K562 (cell line): ENCODE results near the gene CEBPE. TPM values are rescaled to one million over a fixed set of nuclear protein-coding genes. Genes with fewer than 3 reads are reported as not detected.
A peak's percentile ranks its signal among the peaks of the same experiment; 100 is the strongest.

Source experiments
- BACH1 ChIP-seq: fragments of 200-800 bp; sonication (Bioruptor generic); IDR thresholded peaks from 2 replicates; pipeline ENCODE4 v1.6.1; 2016; ENCODE audit warnings: missing genetic modification characterization, missing compliant biosample characterization
- C11orf30 ChIP-seq: fragments of 450-650 bp; IDR thresholded peaks from 2 replicates; pipeline ENCODE4 v1.6.1; 2016; ENCODE audit warnings: low read depth, mild to moderate bottlenecking
- DNMT1 ChIP-seq: fragments of 450-650 bp; IDR thresholded peaks from 2 replicates; pipeline ENCODE4 v1.6.1; 2016; ENCODE audit warnings: antibody characterized with exemption, mild to moderate bottlenecking
- EGR1 ChIP-seq: fragments of 450-650 bp; conservative IDR thresholded peaks from 2 replicates; pipeline ENCODE4 v1.6.1; 2017; ENCODE audit warnings: mild to moderate bottlenecking
- EWSR1 ChIP-seq: fragments of 450-650 bp; IDR thresholded peaks from 2 replicates; pipeline ENCODE4 v1.6.1; 2018; ENCODE audit warnings: borderline replicate concordance, mild to moderate bottlenecking, low read depth, moderate library complexity; ENCODE audit not compliant: partially characterized antibody
- HDAC1 ChIP-seq, 2 experiments: fragments of 450-650 bp; IDR thresholded peaks; 2 replicates each; pipeline ENCODE4 v1.6.1; 2016 to 2017; ENCODE audit warnings: inconsistent platforms in 1 of 2, mild to moderate bottlenecking in 1 of 2, moderate library complexity in 1 of 2
- HOXB6 ChIP-seq: fragments of 250-450 bp; sonication (Bioruptor Pico); IDR thresholded peaks from 2 replicates; pipeline ENCODE4 v1.5.1; 2022; ENCODE audit warnings: mild to moderate bottlenecking, borderline replicate concordance
- KAT8 ChIP-seq: fragments of 450-650 bp; IDR thresholded peaks from 2 replicates; pipeline ENCODE4 v1.6.1; 2016; ENCODE audit warnings: low read depth, mild to moderate bottlenecking
- LARP7 ChIP-seq: fragments of 450-650 bp; IDR thresholded peaks from 2 replicates; pipeline ENCODE4 v1.6.1; 2016
- RFX7 ChIP-seq: fragments of 250-450 bp; sonication (Bioruptor Pico); IDR thresholded peaks from 2 replicates; pipeline ENCODE4 v1.5.1; 2021; ENCODE audit warnings: mild to moderate bottlenecking
- SMAD1 ChIP-seq: fragments of 150-350 bp; IDR thresholded peaks from 2 replicates; pipeline ENCODE4 v1.6.1; 2014; ENCODE audit warnings: low read length, low read depth; ENCODE audit not compliant: partially characterized antibody
- SMC3 ChIP-seq: conservative IDR thresholded peaks from 2 replicates; pipeline ENCODE4 v1.6.1; 2011; ENCODE audit warnings: low read depth, low read length, improper control_type of control experiment; ENCODE audit not compliant: insufficient read depth
- ZNF197 ChIP-seq: fragments of 200-800 bp; sonication (Bioruptor generic); IDR thresholded peaks from 2 replicates; pipeline ENCODE4 v1.6.1; 2016; ENCODE audit warnings: low read depth, missing genetic modification characterization, missing compliant biosample characterization
- ZNF699 ChIP-seq: fragments of 250-450 bp; sonication (Bioruptor Pico); IDR thresholded peaks from 2 replicates; pipeline ENCODE4 v1.8.0; 2021; ENCODE audit warnings: mild to moderate bottlenecking, moderate library complexity; ENCODE audit not compliant: insufficient replicate concordance
- polyA plus RNA-seq, 8 experiments: library from polyadenylated mRNA; depleted of rRNA in 4 of 8; stranded (reverse) in 5 of 8; unstranded in 3 of 8; fragments of >200 nt; fragmentation: Nextera tagmentation in 2 of 8; fragmentation: Illumina TruSeq in 1 of 8; extraction: Ambion mirVana in 2 of 8; extraction: Trizol in 1 of 8; gene quantifications; 2 replicates each; pipeline versions ENCODE4 v1.2.1 to v1.2.3, GENCODE V29; 2011 to 2014; ENCODE audit warnings: inconsistent platforms in 1 of 8, missing spikeins in 1 of 8
- total RNA-seq, 7 experiments: library from RNA; depleted of rRNA in 6 of 7; stranded (reverse); fragments of >200 nt in 6 of 7; fragmentation: Illumina TruSeq in 2 of 7; extraction: Trizol in 2 of 7; gene quantifications; 2 replicates each; pipeline versions ENCODE4 v1.2.1 to v1.2.3, GENCODE V29; 2011 to 2021; ENCODE audit warnings: low replicate concordance in 1 of 7
- TF ChIP-seq, protein P1 (sequence below): fragments of 200-800 bp; sonication (Bioruptor generic); IDR thresholded peaks from 2 replicates; pipeline ENCODE4 v1.6.1; 2016; ENCODE audit warnings: missing genetic modification characterization, missing compliant biosample characterization
- TF ChIP-seq, protein P2 (sequence below): fragments of 450-650 bp; formaldehyde crosslinking; IDR thresholded peaks from 2 replicates; pipeline ENCODE4 v1.4.0; 2020; ENCODE audit warnings: mild to moderate bottlenecking, moderate library complexity
- TF ChIP-seq, protein P3 (sequence below): fragments of 450-650 bp; conservative IDR thresholded peaks from 2 replicates; pipeline ENCODE4 v1.6.1; 2016; ENCODE audit warnings: missing genetic modification characterization, low read depth, mild to moderate bottlenecking, control low read depth, missing compliant biosample characterization
- TF ChIP-seq, protein P4 (sequence below): fragments of 450-650 bp; formaldehyde crosslinking; IDR thresholded peaks from 2 replicates; pipeline ENCODE4 v1.4.0; 2020; ENCODE audit warnings: mild to moderate bottlenecking, mixed read lengths

Gene CEBPE
- total and polyA plus RNA-seq, 9 of the 15 experiments (the other 6 are each of a cell fraction or from before 2014, with no cell fraction given): 0.09 to 0.15 (median 0.13) TPM; not detected in 6

DNA sequence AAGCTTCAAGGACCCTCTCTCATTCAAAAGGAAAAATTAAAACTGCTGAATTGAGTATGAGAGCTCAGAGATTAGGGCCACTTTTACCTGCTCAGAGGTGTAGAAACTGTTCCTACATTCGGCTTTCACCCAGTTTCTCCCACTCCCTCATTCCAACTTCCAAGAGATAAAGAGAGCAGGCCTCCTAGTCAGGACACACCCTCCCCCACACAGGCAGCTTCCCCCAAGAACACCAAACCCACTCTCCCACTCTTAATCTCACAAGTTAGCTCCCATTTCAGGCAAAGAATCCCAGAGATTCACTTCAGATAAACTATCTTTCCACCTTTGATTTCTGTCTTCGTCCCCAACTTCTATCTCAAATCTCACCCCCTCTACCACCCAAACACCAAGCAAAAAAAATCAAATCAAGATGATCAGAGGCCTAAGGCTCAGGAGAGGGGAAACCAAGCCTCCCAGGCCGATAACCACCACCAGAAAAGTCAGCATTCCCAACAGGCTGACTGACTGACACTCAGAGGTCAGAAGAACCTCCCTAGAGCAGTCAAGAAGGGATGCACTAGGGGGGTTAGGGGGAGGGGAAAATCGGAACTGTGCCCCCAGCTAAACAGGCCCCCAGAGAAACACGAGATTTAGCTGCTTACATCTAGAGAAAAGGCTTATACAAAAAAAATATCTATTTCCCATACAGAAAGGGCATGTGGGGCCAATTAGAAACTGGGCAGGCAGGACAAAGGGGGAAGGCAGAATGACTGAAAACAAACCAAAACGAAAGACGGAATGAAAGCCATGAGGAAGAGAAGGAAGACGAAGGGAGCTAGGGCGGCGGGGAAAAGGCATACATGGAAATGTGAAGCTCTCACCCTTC lies 48.6 kb downstream of the CEBPE start (continued):
- TF ChIP-seq, protein P1, sequence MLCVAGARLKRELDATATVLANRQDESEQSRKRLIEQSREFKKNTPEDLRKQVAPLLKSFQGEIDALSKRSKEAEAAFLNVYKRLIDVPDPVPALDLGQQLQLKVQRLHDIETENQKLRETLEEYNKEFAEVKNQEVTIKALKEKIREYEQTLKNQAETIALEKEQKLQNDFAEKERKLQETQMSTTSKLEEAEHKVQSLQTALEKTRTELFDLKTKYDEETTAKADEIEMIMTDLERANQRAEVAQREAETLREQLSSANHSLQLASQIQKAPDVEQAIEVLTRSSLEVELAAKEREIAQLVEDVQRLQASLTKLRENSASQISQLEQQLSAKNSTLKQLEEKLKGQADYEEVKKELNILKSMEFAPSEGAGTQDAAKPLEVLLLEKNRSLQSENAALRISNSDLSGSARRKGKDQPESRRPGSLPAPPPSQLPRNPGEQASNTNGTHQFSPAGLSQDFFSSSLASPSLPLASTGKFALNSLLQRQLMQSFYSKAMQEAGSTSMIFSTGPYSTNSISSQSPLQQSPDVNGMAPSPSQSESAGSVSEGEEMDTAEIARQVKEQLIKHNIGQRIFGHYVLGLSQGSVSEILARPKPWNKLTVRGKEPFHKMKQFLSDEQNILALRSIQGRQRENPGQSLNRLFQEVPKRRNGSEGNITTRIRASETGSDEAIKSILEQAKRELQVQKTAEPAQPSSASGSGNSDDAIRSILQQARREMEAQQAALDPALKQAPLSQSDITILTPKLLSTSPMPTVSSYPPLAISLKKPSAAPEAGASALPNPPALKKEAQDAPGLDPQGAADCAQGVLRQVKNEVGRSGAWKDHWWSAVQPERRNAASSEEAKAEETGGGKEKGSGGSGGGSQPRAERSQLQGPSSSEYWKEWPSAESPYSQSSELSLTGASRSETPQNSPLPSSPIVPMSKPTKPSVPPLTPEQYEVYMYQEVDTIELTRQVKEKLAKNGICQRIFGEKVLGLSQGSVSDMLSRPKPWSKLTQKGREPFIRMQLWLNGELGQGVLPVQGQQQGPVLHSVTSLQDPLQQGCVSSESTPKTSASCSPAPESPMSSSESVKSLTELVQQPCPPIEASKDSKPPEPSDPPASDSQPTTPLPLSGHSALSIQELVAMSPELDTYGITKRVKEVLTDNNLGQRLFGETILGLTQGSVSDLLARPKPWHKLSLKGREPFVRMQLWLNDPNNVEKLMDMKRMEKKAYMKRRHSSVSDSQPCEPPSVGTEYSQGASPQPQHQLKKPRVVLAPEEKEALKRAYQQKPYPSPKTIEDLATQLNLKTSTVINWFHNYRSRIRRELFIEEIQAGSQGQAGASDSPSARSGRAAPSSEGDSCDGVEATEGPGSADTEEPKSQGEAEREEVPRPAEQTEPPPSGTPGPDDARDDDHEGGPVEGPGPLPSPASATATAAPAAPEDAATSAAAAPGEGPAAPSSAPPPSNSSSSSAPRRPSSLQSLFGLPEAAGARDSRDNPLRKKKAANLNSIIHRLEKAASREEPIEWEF (CRISPR knock-in tag): no peak
- TF ChIP-seq DNMT1: no peak
- TF ChIP-seq, protein P2, sequence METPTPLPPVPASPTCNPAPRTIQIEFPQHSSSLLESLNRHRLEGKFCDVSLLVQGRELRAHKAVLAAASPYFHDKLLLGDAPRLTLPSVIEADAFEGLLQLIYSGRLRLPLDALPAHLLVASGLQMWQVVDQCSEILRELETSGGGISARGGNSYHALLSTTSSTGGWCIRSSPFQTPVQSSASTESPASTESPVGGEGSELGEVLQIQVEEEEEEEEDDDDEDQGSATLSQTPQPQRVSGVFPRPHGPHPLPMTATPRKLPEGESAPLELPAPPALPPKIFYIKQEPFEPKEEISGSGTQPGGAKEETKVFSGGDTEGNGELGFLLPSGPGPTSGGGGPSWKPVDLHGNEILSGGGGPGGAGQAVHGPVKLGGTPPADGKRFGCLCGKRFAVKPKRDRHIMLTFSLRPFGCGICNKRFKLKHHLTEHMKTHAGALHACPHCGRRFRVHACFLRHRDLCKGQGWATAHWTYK: no peak
- TF ChIP-seq, protein P3, sequence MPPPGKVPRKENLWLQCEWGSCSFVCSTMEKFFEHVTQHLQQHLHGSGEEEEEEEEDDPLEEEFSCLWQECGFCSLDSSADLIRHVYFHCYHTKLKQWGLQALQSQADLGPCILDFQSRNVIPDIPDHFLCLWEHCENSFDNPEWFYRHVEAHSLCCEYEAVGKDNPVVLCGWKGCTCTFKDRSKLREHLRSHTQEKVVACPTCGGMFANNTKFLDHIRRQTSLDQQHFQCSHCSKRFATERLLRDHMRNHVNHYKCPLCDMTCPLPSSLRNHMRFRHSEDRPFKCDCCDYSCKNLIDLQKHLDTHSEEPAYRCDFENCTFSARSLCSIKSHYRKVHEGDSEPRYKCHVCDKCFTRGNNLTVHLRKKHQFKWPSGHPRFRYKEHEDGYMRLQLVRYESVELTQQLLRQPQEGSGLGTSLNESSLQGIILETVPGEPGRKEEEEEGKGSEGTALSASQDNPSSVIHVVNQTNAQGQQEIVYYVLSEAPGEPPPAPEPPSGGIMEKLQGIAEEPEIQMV (tag): no peak
- no peak for TF ChIP-seq C11orf30
- TF ChIP-seq EGR1: peak; percentile 30
- TF ChIP-seq, protein P4, sequence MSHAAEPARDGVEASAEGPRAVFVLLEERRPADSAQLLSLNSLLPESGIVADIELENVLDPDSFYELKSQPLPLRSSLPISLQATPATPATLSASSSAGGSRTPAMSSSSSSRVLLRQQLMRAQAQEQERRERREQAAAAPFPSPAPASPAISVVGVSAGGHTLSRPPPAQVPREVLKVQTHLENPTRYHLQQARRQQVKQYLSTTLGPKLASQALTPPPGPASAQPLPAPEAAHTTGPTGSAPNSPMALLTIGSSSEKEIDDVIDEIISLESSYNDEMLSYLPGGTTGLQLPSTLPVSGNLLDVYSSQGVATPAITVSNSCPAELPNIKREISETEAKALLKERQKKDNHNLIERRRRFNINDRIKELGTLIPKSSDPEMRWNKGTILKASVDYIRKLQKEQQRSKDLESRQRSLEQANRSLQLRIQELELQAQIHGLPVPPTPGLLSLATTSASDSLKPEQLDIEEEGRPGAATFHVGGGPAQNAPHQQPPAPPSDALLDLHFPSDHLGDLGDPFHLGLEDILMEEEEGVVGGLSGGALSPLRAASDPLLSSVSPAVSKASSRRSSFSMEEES (CRISPR knock-in tag): no peak
- TF ChIP-seq EWSR1: peak; percentile 51
- no peak for TF ChIP-seq SMC3
- TF ChIP-seq HOXB6 (CRISPR knock-in tag): no peak
- TF ChIP-seq KAT8: no peak
- TF ChIP-seq RFX7 (CRISPR knock-in tag): no peak
- no peak for TF ChIP-seq SMAD1
- no peak for TF ChIP-seq ZNF197 (CRISPR knock-in tag)
- 0 out of 2 replicates have a peak, but pooled peaks have one; percentile 9 for TF ChIP-seq BACH1 (tag)
- TF ChIP-seq ZNF699 (CRISPR knock-in tag): no peak
- peak in 1 of 2 experiments; percentile 67; a peak in 2 of 4 replicates for TF ChIP-seq HDAC1 (IDR thresholded peaks at IDR 0.05)
- 0 out of 2 replicates have a peak, but pooled peaks have one; percentile 33 for TF ChIP-seq LARP7
